Hematopoietic multipotent progenitor cell treated with erythropoietin and hydrocortisone succinate and interleukin-3 and kit ligand, for 4 days (in vitro differentiated cells): ENCODE measurements around the gene SLC12A1.

Experiments
- DNase-seq: peaks from one replicate; pipeline ENCODE4 v3.0.0-alpha.2; 2015

Gene SLC12A1

DNA sequence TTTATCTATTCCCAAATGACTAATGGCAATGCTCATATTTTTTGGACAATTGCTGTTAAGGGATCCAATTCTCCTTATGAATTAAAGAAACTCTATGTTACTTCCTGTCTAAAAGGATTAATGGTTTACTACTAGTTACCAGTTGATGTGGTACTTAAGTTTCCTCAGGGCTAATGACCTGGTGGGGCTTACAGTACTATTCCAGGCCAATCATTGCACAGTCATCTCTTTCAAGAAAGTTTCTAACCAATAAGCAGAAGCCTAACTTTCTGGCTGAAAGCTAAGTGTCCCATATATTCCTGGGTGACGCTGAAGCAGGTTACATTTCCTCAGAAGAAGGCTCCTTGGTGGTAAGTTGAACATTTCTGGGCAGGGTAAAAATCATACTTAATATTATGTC is at the start of gene SLC12A1:
Gene SLC12A1 (plus strand): TSS at position 322 of the 400 bp plus-strand sequence. CDS start 1,418 bp downstream, outside the sequence.
- DNase-seq: no peak

DNA sequence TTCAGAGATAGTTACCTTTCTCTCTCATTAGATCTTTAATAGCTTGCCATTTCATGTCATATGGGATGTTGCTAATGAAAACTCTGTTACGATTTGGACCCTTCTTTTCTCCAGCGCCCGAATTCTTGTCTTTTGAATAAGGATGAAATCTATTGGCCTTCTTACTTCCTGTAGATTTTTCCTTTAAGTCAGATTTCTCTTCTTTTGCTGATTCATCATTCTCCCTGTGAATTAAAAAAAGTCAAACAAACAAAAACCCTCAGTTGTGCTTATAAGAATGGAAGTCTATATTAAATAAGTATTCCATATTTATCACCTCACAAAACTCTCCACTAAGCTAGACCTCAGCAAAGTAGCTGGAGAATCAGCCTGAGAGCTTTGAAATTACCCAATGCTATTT is 37.5 kb upstream of the SLC12A1 start:
- DNase-seq: no peak

DNA sequence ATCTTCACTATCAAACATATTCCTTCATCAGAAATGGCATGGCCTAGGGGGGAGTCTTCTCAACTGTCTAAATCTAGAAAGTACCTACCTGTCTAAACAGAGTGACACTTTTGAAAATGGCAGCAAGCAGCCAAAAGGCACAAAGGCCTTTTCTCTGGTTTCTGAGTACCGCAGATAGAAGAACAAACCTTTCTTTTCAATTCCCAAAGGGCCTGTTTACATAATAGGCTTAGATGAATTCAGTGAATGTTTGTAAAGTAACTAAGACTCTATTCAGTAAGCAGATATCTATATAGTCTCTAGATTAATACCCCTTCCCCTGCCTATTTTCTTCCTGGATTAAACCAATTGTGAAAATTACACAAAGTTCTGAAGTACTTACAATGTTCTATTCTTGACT is 35.1 kb upstream of the SLC12A1 start:
- no peak for DNase-seq

DNA sequence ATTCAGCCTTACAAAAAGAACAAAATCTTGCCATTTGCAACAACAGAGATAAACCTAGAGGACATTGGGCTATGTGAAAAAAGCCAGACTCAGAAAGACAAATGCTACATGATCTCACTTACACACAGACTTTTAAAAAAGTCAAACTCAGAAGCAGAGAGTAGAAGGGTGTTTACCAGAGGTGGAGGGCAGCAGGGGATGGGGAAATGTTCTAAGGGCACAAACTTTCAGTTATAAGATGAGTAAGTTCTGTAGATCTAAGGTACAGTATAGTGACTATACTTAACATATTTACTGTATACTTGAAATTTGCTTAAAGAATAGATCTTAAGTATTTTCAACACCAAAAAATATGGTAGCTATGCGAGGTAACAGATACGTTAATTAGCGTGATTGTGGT is 31.0 kb upstream of the SLC12A1 start:
- DNase-seq: no peak

DNA sequence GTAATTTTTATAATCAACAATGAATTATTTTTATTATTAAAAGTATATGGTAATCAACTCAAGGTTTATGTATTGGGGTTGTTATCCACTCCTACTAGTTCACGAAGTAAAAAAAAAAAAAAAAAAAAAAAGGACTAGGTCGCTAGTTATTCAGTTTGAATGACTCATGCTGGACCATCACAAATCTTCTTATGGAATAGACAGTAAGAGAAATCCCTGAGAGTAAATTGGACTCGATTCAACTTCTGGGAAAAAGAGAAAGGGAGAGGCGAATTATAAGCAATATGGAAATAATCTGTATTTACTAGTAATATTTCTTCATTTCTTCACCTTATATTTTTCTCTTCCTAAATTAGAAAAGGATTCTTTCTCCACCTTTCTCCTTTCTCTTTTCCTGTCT is 30.0 kb upstream of the SLC12A1 start:
- DNase-seq: no peak

DNA sequence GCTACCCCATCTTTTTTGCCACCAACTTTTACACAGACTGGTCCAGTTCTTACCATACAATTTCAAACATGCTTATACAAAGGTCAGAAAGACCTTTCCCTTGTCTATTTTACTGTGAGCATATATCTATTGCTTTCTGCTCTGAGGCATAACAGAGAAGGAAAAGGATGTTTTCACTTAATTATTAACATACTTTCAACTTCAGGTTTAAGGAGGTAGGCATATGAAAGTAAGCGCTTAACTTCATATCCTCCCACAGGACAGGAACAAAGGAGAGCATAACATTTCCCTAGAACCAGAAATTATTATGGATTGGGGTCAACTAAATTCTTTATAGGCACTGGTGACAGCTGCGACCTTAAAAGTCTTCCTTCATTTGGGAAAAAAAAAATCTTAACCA is 29.1 kb upstream of the SLC12A1 start:
- no peak for DNase-seq

DNA sequence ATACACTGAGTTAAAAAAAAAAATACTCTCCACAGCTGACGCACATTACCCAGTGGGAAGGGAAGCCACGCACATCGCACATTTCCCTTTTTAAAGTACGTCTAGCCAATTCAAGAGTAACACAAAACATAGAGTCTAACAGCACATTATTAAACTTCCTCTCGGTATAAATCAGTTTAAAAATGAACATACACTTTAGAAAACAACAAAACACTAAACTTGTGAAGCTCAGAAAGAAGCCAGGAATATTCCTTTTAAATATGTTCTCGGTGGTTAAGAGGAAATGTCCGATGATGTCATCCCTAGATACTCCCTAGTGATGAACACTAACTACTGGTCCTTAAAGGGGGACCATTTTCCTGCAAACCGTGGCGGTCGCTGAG is 28.7 kb upstream of the SLC12A1 start:
- peak; percentile 71 for DNase-seq

DNA sequence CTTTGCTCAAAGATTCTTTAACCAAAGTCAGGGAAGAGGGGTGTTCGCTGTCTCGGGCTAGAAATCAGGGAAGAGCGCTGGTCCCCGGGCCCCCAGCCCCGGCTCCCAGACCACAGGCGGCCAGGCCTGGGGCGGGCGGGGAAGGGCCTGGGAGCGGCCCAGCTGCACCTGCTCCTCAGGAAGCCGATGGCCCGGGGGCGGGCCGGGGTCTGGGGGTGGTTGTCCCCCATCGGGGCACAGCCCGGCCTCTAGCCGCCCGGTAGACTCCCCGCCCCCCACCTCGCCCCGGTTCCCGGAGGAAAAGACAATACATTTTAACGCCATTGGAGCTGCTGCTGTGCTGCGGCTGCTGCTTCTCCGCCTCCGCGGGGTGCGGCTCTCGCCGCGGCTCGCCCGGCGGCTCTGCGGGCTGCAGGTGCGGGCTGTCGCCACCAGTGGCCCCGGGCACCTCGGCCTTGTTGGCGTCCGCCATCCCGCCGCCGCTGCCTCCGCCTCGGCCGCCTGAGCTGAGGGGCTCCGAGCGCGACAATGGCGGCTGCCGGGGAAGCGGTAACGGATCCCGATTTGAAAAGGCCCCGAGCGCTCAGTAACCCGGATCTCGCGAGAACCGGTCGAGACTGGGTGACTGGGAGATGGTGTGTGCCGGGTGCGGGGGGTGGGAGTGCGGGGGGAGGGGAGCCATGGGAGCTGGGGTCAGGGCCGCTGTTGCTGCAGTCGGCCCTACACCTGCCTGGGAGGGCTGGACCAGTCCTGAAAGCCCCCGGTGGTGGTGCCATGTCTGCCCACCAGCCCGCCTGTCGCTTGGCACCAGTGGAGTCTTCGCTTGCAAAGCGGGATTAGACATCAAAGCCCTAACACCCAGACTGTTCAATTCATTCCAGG is 28.1 kb upstream of the SLC12A1 start, which contains the start of gene MYEF2:
Gene MYEF2 (minus strand): TSS at position 530 of the 882 bp plus-strand sequence. CDS start 58 bp downstream, at position 472.
- DNase-seq: peak; percentile 88

DNA sequence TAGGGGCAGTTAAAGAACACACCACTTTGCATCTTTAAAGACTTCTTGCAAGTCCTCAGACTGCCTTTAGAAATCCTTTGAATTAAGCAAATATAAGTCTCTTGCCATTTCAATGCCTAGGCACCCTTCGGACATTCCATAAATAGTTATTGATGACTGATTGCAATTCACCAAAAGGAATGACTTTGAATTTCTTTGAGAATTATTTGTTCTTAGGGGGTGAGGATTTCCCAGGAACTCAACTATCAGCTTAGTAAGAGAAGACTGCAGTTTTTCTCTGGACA is 27.5 kb upstream of the SLC12A1 start:
- DNase-seq: no peak

DNA sequence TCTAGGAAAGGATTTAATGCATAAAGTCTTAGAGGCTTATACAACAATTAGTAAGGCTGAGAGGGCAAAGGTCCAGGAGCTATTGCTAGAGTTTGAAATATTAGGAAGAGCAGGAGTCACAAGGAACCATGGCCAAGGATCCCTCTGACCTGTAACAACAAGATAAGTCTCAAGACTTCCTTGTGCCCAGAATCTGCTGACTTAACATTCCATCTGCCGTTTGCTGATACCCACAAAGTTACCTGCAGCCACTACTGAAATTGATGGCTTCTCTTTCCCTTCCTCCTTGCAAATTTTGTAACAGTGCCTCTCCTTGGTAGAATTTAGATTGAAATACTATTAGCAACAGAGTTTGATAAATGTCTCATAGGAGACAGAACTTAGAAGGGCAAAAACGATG is 23.4 kb upstream of the SLC12A1 start:
- DNase-seq: no peak

DNA sequence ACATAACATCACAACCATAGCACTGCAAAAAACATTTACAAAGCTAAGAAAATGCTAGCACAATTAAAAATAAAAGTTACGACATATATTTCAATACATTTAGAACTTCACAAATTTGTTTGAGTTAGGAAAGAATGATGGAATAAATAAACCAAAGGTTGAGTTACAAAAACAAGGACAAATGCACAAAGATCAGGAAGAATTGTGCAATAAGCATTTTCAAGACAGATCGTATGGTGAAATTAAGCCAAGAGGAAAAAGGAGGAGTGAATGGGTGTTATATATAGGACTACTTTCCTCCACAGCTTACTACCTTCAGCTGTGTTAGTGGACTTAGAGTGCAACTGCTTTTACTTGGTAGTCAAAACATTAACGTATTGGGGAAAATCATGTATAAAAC is 20.6 kb upstream of the SLC12A1 start:
- no peak for DNase-seq

DNA sequence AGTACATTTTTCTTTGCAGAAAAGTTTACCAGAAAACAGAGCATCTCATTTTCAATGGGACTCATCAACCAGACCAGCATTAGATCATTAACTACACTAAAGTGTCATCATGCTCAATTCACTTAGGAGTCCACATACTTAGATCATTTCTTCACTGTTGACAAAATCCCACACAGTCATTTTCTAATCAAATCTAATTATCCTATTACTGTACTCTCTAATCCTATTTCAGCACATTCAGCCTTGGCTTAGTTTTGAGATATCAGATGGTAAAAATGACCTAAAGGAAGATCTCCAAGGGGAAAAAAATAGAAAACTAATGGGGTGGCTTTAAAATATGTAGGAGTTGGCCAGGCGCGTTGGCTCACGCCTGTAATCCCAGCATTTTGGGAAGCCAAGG is 19.8 kb upstream of the SLC12A1 start:
- no peak for DNase-seq

DNA sequence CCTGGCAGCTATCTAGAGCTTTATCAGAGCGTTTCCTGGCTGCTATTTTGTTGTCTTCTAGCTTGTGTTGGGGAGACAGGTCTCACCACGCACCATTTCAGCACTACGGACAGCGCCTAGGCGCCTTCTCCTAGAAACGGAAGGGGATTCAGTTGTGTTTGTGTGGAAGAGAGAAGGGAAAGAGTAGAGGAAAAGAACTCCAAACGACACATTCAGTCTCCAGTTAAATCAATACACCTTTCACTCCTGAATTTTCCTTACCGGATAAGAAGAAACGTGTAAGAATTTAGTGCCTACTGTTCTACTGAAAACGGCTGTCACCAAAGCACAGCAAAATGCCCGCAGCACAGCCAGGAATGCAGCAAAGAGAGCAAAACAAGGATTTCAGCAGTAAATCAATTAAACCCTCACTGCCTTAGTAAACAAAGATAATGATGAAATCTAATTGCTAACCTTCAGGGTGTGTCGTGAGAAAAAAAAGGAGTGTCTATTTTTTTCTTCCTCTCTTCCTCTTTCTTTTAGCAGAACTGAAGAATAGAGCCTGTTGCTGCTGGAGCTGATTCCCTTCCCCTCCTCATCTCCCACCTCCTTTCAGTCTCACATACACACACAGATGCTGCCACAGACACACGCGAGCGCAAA is 15.0 kb upstream of the SLC12A1 start:
- DNase-seq: peak; percentile 78

DNA sequence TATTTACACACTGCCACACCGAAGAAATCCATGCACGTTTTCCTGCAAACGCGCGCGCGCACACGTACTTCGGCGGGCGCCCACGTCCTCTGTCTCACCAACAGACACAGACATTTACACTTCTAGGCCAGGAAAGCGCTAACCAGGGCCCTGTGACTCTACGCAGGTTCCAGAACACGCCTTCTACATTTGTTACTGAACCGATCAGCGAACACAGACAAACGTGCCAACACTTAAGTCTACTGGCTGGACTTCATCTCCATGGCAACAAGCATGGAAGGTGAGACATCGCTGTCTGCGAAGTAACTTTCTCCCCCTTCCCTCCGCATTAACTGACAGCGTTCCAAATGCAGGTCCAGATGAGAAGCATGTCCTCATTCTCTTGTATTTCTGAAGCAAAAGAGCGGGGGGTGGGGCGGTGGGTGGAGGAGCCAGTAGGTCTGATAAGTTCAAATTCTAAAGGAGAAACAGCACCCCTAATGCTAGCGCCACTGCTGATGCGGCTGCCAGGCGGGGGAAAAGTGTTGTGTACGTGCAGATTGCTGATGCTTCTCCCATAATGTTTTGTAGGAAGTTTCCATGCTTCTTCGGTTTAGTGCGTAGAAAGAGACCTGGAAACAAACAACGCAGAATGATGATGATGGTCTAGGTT is 14.4 kb upstream of the SLC12A1 start, which contains the start of gene CTXN2:
Gene CTXN2 (plus strand): TSS at position 92 of the 652 bp plus-strand sequence. CDS start 9,636 bp downstream, outside the sequence.
- DNase-seq: peak; percentile 4

DNA sequence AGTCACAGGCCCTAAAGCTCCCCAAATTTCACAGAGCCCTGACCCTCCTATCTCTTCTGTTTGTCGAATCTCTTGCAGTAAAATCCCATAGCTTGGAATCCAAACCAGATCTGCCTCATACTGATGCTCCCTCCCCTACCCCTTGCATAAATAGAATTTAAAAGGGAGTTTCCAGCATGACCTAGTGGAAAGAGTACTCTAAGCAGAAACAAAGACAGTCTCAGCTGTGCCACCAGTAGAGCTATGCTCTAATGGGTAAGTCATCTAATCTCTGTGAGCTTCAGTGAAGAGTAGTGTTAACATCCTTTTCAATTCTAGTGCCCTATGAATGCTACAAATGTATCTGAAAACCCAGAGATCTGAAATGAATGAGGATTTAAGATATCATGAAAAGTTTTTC is 4.0 kb upstream of the SLC12A1 start:
- DNase-seq: no peak

DNA sequence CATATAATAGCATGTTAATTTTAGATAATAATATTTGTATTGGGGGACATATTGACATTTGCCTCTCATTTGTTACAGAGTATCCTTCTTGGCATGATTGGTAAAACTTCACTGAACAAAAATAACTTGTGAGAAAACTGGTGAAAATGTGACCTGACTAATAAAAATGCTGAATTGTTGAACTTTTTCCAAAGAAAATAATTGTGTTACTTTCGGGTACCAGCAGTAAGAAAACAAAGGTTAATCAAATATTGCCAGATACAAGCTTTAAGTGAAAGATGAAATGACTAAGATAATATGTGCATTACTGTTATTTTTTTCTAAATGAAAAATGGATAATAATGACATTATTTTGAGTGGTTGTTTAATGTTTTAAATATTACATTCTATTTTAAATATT is 15.2 kb downstream of the SLC12A1 start:
- DNase-seq: no peak

DNA sequence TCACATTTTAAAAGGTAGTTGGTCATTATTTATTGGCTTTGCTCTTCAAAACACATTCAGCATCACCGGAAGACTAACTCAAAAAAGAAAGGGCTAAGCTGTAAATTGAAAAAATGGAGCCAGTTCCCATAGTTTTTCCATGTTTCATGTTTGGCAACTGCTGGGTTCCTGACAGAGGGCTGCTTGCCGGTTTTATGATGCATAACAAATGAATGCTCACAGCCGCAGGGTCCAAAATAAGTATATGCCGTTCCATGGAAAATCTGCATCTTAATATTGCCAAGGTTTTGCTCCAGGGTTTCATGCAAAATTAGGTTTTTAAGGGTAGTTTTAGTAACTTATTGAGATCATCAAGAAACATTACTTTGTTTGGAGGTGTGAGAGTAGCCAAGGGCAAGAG is 15.8 kb downstream of the SLC12A1 start:
- no peak for DNase-seq

DNA sequence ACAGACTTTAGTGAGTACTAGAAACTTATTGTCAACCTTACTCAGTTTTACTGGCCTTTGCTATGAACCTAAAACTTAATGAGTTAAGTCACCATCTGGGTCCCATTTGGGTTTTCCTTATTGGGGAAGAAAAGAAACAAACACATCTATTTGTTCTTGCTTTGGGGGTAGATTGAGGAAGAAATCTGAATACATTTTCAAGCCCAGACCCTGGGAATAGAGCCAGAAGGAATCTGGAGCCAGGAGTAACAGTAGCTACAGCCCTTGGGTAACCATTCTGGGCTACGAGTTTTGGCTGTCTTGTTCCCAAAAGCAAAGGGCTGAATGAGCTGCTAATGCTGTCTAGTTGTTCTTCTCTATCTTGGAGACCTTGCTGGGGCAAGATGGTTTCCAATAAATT is 16.5 kb downstream of the SLC12A1 start:
- DNase-seq: no peak

DNA sequence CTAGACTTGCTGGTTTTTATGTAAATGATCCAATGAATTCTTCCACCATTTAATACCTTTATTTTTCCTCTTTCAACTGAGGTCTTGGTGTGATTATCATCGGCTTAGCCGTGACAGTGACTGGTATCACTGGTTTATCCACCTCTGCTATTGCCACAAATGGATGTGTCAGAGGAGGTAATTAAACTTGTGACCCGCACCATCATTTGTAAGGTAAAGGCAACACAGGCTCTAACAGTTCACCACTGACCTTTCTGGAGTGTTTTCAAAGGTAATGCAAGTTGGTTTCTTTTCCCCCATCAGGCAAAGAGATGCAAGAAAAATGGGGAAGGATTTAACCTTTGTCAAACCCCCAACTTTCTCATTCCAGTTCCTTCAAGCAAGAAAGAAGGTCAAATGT is 19.7 kb downstream of the SLC12A1 start:
- no peak for DNase-seq

DNA sequence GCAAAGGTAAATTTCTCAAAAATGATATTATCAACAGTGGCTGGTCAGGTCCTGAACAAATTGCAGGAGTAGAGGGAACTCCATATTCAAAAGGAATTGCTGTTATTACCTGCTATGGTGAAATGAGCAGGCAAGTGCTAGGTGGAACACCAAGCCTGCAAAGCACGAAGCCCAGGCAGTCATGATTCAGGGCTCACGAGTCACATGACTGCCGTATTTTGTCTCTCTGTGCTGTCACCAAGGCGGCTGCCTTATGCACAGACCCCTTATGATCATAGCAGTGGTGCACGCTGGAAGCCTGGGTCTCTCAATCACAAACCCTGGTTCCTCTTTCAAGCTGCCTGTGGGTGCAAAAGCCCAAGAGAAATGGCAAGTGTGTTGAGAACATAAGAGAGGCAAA is 24.4 kb downstream of the SLC12A1 start:
- no peak for DNase-seq

DNA sequence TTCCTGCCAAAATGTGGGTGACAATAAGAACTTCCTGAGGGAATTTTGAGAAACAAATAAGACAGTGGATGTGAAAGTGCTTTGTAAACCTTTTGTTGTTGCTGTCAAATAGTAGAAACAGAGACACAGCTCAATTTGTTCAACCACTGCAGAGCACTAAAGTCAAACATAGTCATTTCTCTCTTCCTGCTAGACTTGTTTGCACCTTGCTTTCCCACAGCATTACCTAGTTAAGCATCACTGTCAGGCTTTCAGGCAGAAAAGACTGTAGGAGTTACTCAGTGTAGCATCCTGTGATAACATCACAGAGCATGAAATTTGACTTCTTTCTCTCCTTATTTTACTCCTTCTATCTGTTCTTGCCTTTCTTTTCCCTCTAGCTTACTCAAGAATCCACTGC is 27.1 kb downstream of the SLC12A1 start:
- no peak for DNase-seq

DNA sequence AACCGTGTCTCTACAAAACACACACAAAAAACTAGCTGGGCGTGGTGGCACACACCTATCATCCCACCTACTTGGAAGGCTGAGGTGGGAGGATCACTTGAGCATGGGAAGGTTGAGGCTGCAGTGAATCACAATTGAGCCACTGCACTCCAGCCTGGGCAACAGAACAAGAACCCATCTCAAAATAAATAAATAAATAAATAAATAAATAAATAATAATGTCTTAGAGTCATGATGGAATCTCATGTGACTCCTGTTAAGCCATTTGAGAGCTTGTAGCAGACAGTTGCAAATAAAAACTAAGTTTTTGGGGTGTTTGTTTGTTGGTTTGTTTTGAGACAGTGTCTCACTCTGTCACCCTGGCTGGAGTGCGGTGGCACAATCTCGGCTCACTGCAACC is 33.2 kb downstream of the SLC12A1 start:
- DNase-seq: no peak

DNA sequence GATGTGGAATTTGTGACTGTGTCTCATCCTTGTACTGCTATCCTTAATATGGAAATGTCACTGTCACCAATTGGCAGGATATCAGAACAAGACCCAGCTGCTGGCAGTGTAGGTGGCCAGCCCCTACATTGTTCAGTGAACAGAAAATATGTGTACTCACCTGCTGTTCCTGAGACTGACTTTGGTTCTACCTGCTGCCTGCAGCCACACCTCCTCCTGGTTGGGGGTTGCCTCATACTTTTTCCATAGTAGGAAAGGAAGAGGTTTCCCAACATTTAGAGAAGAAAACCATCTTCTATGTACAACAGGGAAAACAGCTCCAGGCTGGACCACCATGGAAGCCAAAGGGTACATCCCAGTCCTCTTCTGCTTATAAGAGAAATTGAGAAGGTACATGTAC is 35.9 kb downstream of the SLC12A1 start:
- no peak for DNase-seq

DNA sequence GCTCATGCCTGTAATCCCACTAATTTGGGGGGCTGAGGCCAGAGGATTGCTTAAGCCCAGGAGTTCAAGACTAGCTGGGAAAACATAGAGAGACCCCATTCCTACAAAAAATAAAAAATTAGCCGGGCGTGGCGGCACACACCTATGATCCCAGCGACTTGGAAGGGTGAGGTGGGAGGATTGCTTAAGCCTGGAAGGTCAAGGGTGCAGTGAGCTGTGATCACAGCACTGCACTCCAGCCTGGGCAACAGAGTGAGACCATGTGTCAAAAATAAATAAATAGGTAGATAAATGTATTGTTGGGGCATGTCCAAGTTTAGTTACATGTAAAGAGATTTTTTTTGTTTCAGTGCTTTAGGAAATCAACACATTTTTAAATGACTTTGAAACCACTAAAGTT is 36.4 kb downstream of the SLC12A1 start:
- no peak for DNase-seq
